HUES64 (cell line): ENCODE data around the gene RAB10.

Experiments
- H3K27ac ChIP-seq: 2 replicates; pipeline ENCODE4 v1.7.0; 2013; ENCODE audit warnings: low read depth, low read length, inconsistent platforms
- H3K27me3 ChIP-seq: 2 replicates; pipeline ENCODE4 v1.6.1; 2013; ENCODE audit warnings: mild to moderate bottlenecking, low read length; ENCODE audit not compliant: insufficient read depth
- H3K36me3 ChIP-seq: 2 replicates; pipeline ENCODE4 v1.6.1; 2013; ENCODE audit warnings: mild to moderate bottlenecking, low read length; ENCODE audit not compliant: insufficient read depth
- H3K4me1 ChIP-seq: 2 replicates; pipeline ENCODE4 v1.6.1; 2013; ENCODE audit warnings: mild to moderate bottlenecking, low read length, moderate library complexity; ENCODE audit not compliant: insufficient read depth
- H3K4me3 ChIP-seq: 2 replicates; pipeline ENCODE4 v1.5.1; 2013; ENCODE audit warnings: mild to moderate bottlenecking, low read length, moderate library complexity
- H3K9ac ChIP-seq: 2 replicates; pipeline ENCODE4 v1.6.1; 2013; ENCODE audit warnings: mild to moderate bottlenecking, low read depth, low read length
- H3K9me3 ChIP-seq: 2 replicates; pipeline ENCODE4 v1.6.1; 2013; ENCODE audit warnings: low read depth, low read length; ENCODE audit not compliant: insufficient read depth
- WGBS: fragments of 150-250, 120-280 bp; methylation state at CpG from one replicate; pipeline ENCODE4 v1.1.7; 2013; ENCODE audit warnings: missing lambda C conversion rate; 5-methylcytosine and 5-hydroxymethylcytosine counted together

Gene RAB10

GRCh38 chr2:26039603-26040323 lies 5.9 kb downstream of the RAB10 start:
- no peak overlapping the region for H3K4me3 ChIP-seq
- peaks cover 10% of the 10 kb centered on the region for H3K4me1 ChIP-seq
- peaks cover 24% of the 10 kb centered on the region for H3K36me3 ChIP-seq
- 86% methylated on average over 4 of the region's 9 CpGs for WGBS
- H3K9me3 ChIP-seq = no peaks in the 10 kb centered on the region
- no peaks in the 10 kb centered on the region for H3K27me3 ChIP-seq
- no peak overlapping the region for H3K9ac ChIP-seq
- no peak overlapping the region for H3K27ac ChIP-seq

GRCh38 chr2:26043109-26043508 lies 9.2 kb downstream of the RAB10 start:
- Histone ChIP-seq H3K36me3 (peaks cover 13% of the 10 kb centered on the region), H3K27me3 (no peaks in the 10 kb centered on the region), H3K4me1 (peaks cover 10% of the 10 kb centered on the region), H3K9ac (no peak overlapping the region), H3K27ac (no peak overlapping the region), H3K4me3 (no peak overlapping the region), H3K9me3 (no peaks in the 10 kb centered on the region)
- 92% methylated on average over 5 of the region's 5 CpGs for WGBS

- no peaks in the 10 kb centered on the region for H3K9me3 ChIP-seq
- peaks cover 13% of the 10 kb centered on the region for H3K36me3 ChIP-seq
- peaks cover 10% of the 10 kb centered on the region for H3K4me1 ChIP-seq
- 94% methylated on average over 8 of the region's 8 CpGs for WGBS
- H3K27ac ChIP-seq = 0 out of 2 replicates have a peak overlapping the region, but pooled peaks have one; percentile 11
- H3K9ac ChIP-seq = no peak overlapping the region
- no peaks in the 10 kb centered on the region for H3K27me3 ChIP-seq
- H3K4me3 ChIP-seq = no peak overlapping the region
These were observed 10.2 kb downstream of the RAB10 start for GRCh38 chr2:26043862-26044696.

- Histone ChIP-seq H3K27ac (no peak overlapping the region), H3K27me3 (no peaks in the 10 kb centered on the region), H3K9me3 (no peaks in the 10 kb centered on the region), H3K4me1 (peaks cover 5% of the 10 kb centered on the region), H3K4me3 (no peak overlapping the region), H3K9ac (no peak overlapping the region), H3K36me3 (no peaks in the 10 kb centered on the region)
- WGBS = 100% methylated on average over 1 of the region's 3 CpGs
These were observed 14.9 kb downstream of the RAB10 start for GRCh38 chr2:26048791-26049190.

- WGBS = no CpG with 5 or more reads among the region's 1 CpG
- H3K36me3 ChIP-seq = no peaks in the 10 kb centered on the region
- H3K9ac ChIP-seq = no peak overlapping the region
- H3K27me3 ChIP-seq = no peaks in the 10 kb centered on the region
- H3K27ac ChIP-seq = no peak overlapping the region
- H3K4me1 ChIP-seq = no peaks in the 10 kb centered on the region
- no peaks in the 10 kb centered on the region for H3K9me3 ChIP-seq
- no peak overlapping the region for H3K4me3 ChIP-seq
These were observed 15.8 kb downstream of the RAB10 start for GRCh38 chr2:26049641-26050040.

GRCh38 chr2:26052740-26053139 lies 18.9 kb downstream of the RAB10 start:
- Histone ChIP-seq H3K9ac (no peak overlapping the region), H3K36me3 (no peaks in the 10 kb centered on the region), H3K4me1 (peaks cover 3% of the 10 kb centered on the region), H3K9me3 (no peaks in the 10 kb centered on the region), H3K27ac (no peak overlapping the region), H3K27me3 (no peaks in the 10 kb centered on the region), H3K4me3 (no peak overlapping the region)

GRCh38 chr2:26054598-26055348 lies 20.9 kb downstream of the RAB10 start:
- no peaks in the 10 kb centered on the region for H3K27me3 ChIP-seq
- WGBS = 97% methylated on average over 4 of the region's 4 CpGs
- H3K4me3 ChIP-seq = no peak overlapping the region
- H3K9me3 ChIP-seq = no peaks in the 10 kb centered on the region
- H3K9ac ChIP-seq = no peak overlapping the region
- H3K36me3 ChIP-seq = 0 out of 2 replicates have a peak, but pooled peaks cover 1% of the 10 kb centered on the region
- no peak overlapping the region for H3K27ac ChIP-seq
- H3K4me1 ChIP-seq = peaks cover 9% of the 10 kb centered on the region

GRCh38 chr2:26058390-26058789 lies 24.5 kb downstream of the RAB10 start:
- Histone ChIP-seq H3K27ac (no peak overlapping the region), H3K9me3 (no peaks in the 10 kb centered on the region), H3K27me3 (no peaks in the 10 kb centered on the region), H3K36me3 (peaks cover 15% of the 10 kb centered on the region; the same call in 1 of the 2 replicates), H3K4me1 (peaks cover 9% of the 10 kb centered on the region), H3K4me3 (no peak overlapping the region), H3K9ac (no peak overlapping the region)
- WGBS = 90% methylated on average over 4 of the region's 4 CpGs

GRCh38 chr2:26059542-26059941 lies 25.7 kb downstream of the RAB10 start:
- Histone ChIP-seq H3K9me3 (no peaks in the 10 kb centered on the region), H3K27ac (no peak overlapping the region), H3K36me3 (peaks cover 15% of the 10 kb centered on the region; the same call in 1 of the 2 replicates), H3K27me3 (no peaks in the 10 kb centered on the region), H3K9ac (no peak overlapping the region), H3K4me1 (peaks cover 9% of the 10 kb centered on the region), H3K4me3 (no peak overlapping the region)
- WGBS = 84% methylated on average over 3 of the region's 3 CpGs

- Histone ChIP-seq H3K27ac (no peak overlapping the region), H3K9me3 (no peaks in the 10 kb centered on the region), H3K27me3 (no peaks in the 10 kb centered on the region), H3K9ac (no peak overlapping the region), H3K4me1 (peaks cover 9% of the 10 kb centered on the region), H3K4me3 (no peak overlapping the region), H3K36me3 (peaks cover 21% of the 10 kb centered on the region)
- 90% methylated on average over 6 of the region's 7 CpGs for WGBS
These were observed 27.7 kb downstream of the RAB10 start for GRCh38 chr2:26061539-26061938.

- WGBS = 92% methylated on average over 4 of the region's 4 CpGs
- Histone ChIP-seq H3K27me3 (no peaks in the 10 kb centered on the region), H3K27ac (no peak overlapping the region)
These were observed 31.0 kb downstream of the RAB10 start for GRCh38 chr2:26064846-26065245.

More at GRCh38 chr2:26064846-26065245, 31.0 kb downstream of the RAB10 start:
- Histone ChIP-seq H3K4me1 (peaks cover 22% of the 10 kb centered on the region), H3K4me3 (no peak overlapping the region), H3K9me3 (no peaks in the 10 kb centered on the region), H3K9ac (no peak overlapping the region), H3K36me3 (peaks cover 19% of the 10 kb centered on the region)
